ENCODE data around the gene FBXW10B.
"Not testable (repeated sequence)": the region's sequence is repeated elsewhere in the genome, so short reads cannot be mapped to it uniquely, and the experiment has no call there.

DNA sequence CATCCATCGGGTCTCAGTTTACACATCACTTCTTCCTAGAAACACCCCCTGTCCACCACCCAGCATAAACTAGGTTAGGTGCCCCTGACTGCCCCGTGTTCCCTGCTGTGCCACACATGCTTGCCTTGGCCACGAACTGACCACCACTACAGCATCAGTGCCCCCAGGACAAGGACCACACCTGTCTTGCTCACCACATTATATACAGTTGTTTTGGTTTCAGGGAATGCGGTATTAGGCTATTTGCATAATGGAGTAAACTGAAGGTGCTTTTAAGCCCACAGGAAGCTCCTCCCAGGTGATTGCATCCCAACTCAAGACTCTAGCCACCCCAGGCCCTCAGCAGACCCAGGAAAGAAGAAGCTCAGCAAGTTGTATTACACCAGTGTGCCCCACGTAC is 36.2 kb downstream of the FBXW10B start:
- TF ChIP-seq, protein P1, sequence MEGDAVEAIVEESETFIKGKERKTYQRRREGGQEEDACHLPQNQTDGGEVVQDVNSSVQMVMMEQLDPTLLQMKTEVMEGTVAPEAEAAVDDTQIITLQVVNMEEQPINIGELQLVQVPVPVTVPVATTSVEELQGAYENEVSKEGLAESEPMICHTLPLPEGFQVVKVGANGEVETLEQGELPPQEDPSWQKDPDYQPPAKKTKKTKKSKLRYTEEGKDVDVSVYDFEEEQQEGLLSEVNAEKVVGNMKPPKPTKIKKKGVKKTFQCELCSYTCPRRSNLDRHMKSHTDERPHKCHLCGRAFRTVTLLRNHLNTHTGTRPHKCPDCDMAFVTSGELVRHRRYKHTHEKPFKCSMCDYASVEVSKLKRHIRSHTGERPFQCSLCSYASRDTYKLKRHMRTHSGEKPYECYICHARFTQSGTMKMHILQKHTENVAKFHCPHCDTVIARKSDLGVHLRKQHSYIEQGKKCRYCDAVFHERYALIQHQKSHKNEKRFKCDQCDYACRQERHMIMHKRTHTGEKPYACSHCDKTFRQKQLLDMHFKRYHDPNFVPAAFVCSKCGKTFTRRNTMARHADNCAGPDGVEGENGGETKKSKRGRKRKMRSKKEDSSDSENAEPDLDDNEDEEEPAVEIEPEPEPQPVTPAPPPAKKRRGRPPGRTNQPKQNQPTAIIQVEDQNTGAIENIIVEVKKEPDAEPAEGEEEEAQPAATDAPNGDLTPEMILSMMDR (IDR thresholded peaks at IDR 0.05), result not testable (repeated sequence)
- TF ChIP-seq, protein P2, sequence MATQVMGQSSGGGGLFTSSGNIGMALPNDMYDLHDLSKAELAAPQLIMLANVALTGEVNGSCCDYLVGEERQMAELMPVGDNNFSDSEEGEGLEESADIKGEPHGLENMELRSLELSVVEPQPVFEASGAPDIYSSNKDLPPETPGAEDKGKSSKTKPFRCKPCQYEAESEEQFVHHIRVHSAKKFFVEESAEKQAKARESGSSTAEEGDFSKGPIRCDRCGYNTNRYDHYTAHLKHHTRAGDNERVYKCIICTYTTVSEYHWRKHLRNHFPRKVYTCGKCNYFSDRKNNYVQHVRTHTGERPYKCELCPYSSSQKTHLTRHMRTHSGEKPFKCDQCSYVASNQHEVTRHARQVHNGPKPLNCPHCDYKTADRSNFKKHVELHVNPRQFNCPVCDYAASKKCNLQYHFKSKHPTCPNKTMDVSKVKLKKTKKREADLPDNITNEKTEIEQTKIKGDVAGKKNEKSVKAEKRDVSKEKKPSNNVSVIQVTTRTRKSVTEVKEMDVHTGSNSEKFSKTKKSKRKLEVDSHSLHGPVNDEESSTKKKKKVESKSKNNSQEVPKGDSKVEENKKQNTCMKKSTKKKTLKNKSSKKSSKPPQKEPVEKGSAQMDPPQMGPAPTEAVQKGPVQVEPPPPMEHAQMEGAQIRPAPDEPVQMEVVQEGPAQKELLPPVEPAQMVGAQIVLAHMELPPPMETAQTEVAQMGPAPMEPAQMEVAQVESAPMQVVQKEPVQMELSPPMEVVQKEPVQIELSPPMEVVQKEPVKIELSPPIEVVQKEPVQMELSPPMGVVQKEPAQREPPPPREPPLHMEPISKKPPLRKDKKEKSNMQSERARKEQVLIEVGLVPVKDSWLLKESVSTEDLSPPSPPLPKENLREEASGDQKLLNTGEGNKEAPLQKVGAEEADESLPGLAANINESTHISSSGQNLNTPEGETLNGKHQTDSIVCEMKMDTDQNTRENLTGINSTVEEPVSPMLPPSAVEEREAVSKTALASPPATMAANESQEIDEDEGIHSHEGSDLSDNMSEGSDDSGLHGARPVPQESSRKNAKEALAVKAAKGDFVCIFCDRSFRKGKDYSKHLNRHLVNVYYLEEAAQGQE (IDR thresholded peaks at IDR 0.05; ENCODE audit: insufficient read depth in 1 of 2, low read depth in 2 of 2, low read length in 1 of 2), result not testable (repeated sequence)
- TF ChIP-seq POLR2AphosphoS5 (IDR thresholded peaks at IDR 0.05; ENCODE audit: low read depth, low read length); SIN3A (IDR thresholded peaks at IDR 0.05; ENCODE audit: borderline replicate concordance, insufficient read depth, low read depth, low read length): not testable (repeated sequence)

Data from Panc1 (cell line).